Endothelial cell (in vitro differentiated cells): ENCODE measurements around the gene CLEC4G. TPM values are rescaled to one million over a fixed set of nuclear protein-coding genes. Genes with fewer than 3 reads are reported as not detected.

Experiments used
- DNase-seq: peaks from one replicate; pipeline ENCODE4 v3.0.0; 2021; ENCODE audit warnings: low spot score
- H3K27ac Mint-ChIP-seq: one replicate; pipeline ENCODE4 v1.8.0; 2021; ENCODE audit warnings: mixed read lengths, inconsistent platforms; ENCODE audit not compliant: unreplicated experiment
- H3K27me3 Mint-ChIP-seq: one replicate; pipeline ENCODE4 v1.8.0; 2021; ENCODE audit warnings: mild to moderate bottlenecking, moderate library complexity, mixed read lengths, inconsistent platforms; ENCODE audit not compliant: unreplicated experiment
- H3K36me3 Mint-ChIP-seq: one replicate; pipeline ENCODE4 v1.8.0; 2021; ENCODE audit warnings: mild to moderate bottlenecking, low read depth, mixed read lengths, inconsistent platforms; ENCODE audit not compliant: unreplicated experiment
- H3K4me1 Mint-ChIP-seq: one replicate; pipeline ENCODE4 v1.8.0; 2021; ENCODE audit warnings: mild to moderate bottlenecking, mixed read lengths, inconsistent platforms; ENCODE audit not compliant: unreplicated experiment
- H3K4me3 Mint-ChIP-seq: one replicate; pipeline ENCODE4 v1.8.0; 2021; ENCODE audit warnings: mild to moderate bottlenecking, mixed read lengths, inconsistent platforms; ENCODE audit not compliant: unreplicated experiment
- H3K9me3 Mint-ChIP-seq: one replicate; pipeline ENCODE4 v1.8.0; 2021; ENCODE audit warnings: mixed read lengths, inconsistent platforms; ENCODE audit not compliant: unreplicated experiment
- total RNA-seq: library from RNA; stranded (reverse); fragmentation: NEBNext Ultra II Directional; extraction: Animal tissue kit (Norgen Biotek cat#: 25700); gene quantifications from one replicate; pipeline ENCODE4 v1.2.1, GENCODE V29; 2021; ENCODE audit not compliant: unreplicated experiment
- TF ChIP-seq, protein P1 (sequence below): fragments of 200-600 bp; sonication (generic); IDR thresholded peaks from one replicate; pipeline ENCODE4 v1.5.0; 2021; ENCODE audit warnings: antibody characterized with exemption; ENCODE audit not compliant: unreplicated experiment

CLEC4G gene
- total RNA-seq, 1 donor from 2014 or later, result not detected

DNA sequence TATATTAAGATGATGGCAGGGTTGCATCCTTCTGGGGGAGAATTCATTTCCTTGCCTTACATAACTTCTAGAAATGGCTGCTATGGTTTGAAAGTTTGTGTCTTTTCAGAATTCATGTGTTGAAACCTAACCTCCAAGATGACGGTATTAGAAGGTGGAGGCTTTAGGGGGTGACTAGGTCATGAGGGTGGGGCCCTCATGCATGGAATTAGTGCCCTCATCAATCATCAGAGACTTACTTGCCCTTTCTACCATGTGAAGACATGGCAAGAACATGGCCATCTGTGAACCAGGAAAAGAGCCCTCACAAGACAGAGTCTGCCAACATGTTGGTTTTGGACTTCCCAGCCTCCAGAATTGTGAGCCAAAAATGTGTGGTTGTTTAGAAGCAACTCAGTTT is 15.1 kb downstream of the CLEC4G start:
- Mint-ChIP-seq H3K27ac (no peak overlapping the region), H3K4me1 (no peaks in the 10 kb centered on the region), H3K27me3 (no peaks in the 10 kb centered on the region), H3K36me3 (no peaks in the 10 kb centered on the region), H3K9me3 (no peaks in the 10 kb centered on the region), H3K4me3 (no peak overlapping the region)
- TF ChIP-seq, protein P1, sequence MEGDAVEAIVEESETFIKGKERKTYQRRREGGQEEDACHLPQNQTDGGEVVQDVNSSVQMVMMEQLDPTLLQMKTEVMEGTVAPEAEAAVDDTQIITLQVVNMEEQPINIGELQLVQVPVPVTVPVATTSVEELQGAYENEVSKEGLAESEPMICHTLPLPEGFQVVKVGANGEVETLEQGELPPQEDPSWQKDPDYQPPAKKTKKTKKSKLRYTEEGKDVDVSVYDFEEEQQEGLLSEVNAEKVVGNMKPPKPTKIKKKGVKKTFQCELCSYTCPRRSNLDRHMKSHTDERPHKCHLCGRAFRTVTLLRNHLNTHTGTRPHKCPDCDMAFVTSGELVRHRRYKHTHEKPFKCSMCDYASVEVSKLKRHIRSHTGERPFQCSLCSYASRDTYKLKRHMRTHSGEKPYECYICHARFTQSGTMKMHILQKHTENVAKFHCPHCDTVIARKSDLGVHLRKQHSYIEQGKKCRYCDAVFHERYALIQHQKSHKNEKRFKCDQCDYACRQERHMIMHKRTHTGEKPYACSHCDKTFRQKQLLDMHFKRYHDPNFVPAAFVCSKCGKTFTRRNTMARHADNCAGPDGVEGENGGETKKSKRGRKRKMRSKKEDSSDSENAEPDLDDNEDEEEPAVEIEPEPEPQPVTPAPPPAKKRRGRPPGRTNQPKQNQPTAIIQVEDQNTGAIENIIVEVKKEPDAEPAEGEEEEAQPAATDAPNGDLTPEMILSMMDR, result no peak
- DNase-seq, result no peak

DNA sequence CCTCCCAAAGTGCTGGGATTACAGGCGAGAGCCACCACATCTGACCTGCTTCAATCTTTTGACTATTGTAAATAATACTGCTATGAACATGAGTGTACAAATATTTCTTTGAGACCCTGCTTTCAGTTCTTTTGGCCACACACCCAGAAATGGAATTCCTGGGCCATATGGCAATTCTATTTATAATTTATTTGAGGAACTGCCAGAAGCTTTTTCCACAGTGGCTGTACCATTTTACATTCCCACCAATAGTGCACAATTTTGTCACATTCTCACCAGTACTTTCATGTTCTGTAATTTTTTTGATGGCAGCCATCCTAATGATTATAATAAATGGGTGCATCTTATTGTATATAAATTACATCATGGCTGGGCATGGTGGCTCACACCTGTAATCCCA is 16.2 kb downstream of the CLEC4G start:
- H3K27me3 Mint-ChIP-seq, result no peaks in the 10 kb centered on the region
- H3K27ac Mint-ChIP-seq, result no peak overlapping the region
- no peak for DNase-seq
- H3K9me3 Mint-ChIP-seq, result no peaks in the 10 kb centered on the region
- TF ChIP-seq, protein P1, result no peak
- H3K4me1 Mint-ChIP-seq, result no peaks in the 10 kb centered on the region
- no peaks in the 10 kb centered on the region for H3K36me3 Mint-ChIP-seq
- H3K4me3 Mint-ChIP-seq, result no peak overlapping the region

GRCh38 chr19:7710616-7711015 is 21.3 kb downstream of the CLEC4G start:
- Mint-ChIP-seq H3K9me3 (no peaks in the 10 kb centered on the region), H3K36me3 (no peaks in the 10 kb centered on the region), H3K4me3 (no peak overlapping the region), H3K27me3 (peaks cover 9% of the 10 kb centered on the region), H3K27ac (no peak overlapping the region), H3K4me1 (no peaks in the 10 kb centered on the region)
- TF ChIP-seq, protein P1, result no peak
- no peak for DNase-seq

- H3K27ac Mint-ChIP-seq, result no peak overlapping the region
- TF ChIP-seq, protein P1, result no peak
These were observed 21.9 kb downstream of the CLEC4G start for GRCh38 chr19:7709932-7710460.

DNA sequence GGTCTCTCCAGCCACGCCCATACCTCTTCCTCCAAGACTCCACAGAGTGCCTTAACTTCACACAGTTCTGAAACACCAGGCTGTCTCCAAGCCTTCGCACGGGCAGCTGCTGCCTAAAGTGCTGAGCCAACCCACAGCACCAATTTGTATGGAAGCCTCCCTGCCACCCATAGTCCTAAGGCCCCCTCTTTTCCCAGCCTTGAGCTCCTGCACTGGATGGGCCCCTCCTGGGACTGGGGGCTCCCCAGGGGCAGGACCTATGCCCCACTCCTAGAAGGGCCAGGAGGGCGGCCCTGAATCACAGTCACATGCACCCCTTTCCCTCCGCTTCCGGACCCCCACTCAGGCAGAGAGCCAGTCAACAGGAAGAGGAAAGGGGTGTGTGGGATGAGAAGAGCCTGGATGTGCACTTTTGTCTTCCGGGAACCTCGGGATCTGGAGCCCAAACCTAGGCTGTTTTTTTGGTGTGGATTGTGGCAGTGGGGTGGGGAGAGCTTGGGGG is 24.9 kb downstream of the CLEC4G start:
- TF ChIP-seq, protein P1, result no peak

More at GRCh38 chr19:7709932-7710460, 21.9 kb downstream of the CLEC4G start:
- Mint-ChIP-seq H3K36me3 (no peaks in the 10 kb centered on the region), H3K27me3 (peaks cover 9% of the 10 kb centered on the region), H3K4me3 (no peak overlapping the region), H3K9me3 (no peaks in the 10 kb centered on the region), H3K4me1 (no peaks in the 10 kb centered on the region)
- no peak for DNase-seq

More for the DNA sequence above, 24.9 kb downstream of the CLEC4G start:
- H3K9me3 Mint-ChIP-seq, result no peaks in the 10 kb centered on the region
- no peak for DNase-seq
- peaks cover 11% of the 10 kb centered on the region for H3K27me3 Mint-ChIP-seq
- no peaks in the 10 kb centered on the region for H3K4me1 Mint-ChIP-seq
- H3K4me3 Mint-ChIP-seq, result no peak overlapping the region
- H3K36me3 Mint-ChIP-seq, result no peaks in the 10 kb centered on the region
- H3K27ac Mint-ChIP-seq, result no peak overlapping the region
